HuH-7 (cell line): ENCODE results near the gene IGIP.
A peak's percentile ranks its signal among the peaks of the same experiment; 100 is the strongest.

Source experiments
- DNase-seq: peaks from one replicate; pipeline ENCODE4 v3.0.0; 2011; ENCODE audit warnings: low spot score

Gene IGIP

GRCh38 chr5:140125637-140126036 lies at the start of gene IGIP:
IGIP (plus strand) TSS chr5:140125937; CDS start chr5:140128477, 2,540 bp downstream.
- DNase-seq = no peak

GRCh38 chr5:140076142-140076541 lies 49.6 kb upstream of the IGIP start:
- no peak for DNase-seq

- DNase-seq = no peak
Measured at GRCh38 chr5:140076788-140077187, 48.9 kb upstream of the IGIP start.

GRCh38 chr5:140083120-140083519 lies 42.6 kb upstream of the IGIP start:
- no peak for DNase-seq

GRCh38 chr5:140083650-140084049 lies 42.1 kb upstream of the IGIP start:
- no peak for DNase-seq

- DNase-seq = no peak
Measured at GRCh38 chr5:140084541-140084940, 41.2 kb upstream of the IGIP start.

GRCh38 chr5:140090251-140090650 lies 35.5 kb upstream of the IGIP start:
- no peak for DNase-seq

GRCh38 chr5:140093179-140093578 lies 32.6 kb upstream of the IGIP start:
- DNase-seq = no peak

- no peak for DNase-seq
Measured at GRCh38 chr5:140093866-140094265, 31.9 kb upstream of the IGIP start.

- no peak for DNase-seq
Measured at GRCh38 chr5:140094889-140095288, 30.8 kb upstream of the IGIP start.

GRCh38 chr5:140101179-140101578 lies 24.6 kb upstream of the IGIP start:
- no peak for DNase-seq

GRCh38 chr5:140103154-140103553 lies 22.6 kb upstream of the IGIP start:
- DNase-seq = no peak

- DNase-seq = no peak
Measured at GRCh38 chr5:140104100-140104499, 21.6 kb upstream of the IGIP start.

GRCh38 chr5:140106101-140106500 lies 19.6 kb upstream of the IGIP start:
- DNase-seq = no peak

GRCh38 chr5:140106805-140107311 lies 18.9 kb upstream of the IGIP start:
- DNase-seq = no peak

- peak; percentile 83 for DNase-seq
Measured at GRCh38 chr5:140107312-140108092, 18.2 kb upstream of the IGIP start.

- peak; percentile 74 for DNase-seq
Measured at GRCh38 chr5:140108093-140109017, 17.4 kb upstream of the IGIP start.

GRCh38 chr5:140109018-140109758 lies 16.5 kb upstream of the IGIP start:
- DNase-seq = no peak

GRCh38 chr5:140109759-140110645 lies 15.7 kb upstream of the IGIP start:
- DNase-seq = no peak

GRCh38 chr5:140110646-140110957 lies 15.1 kb upstream of the IGIP start:
- no peak for DNase-seq
